H9 (cell line): ENCODE results near the gene PRRX1. TPM values are rescaled to one million over a fixed set of nuclear protein-coding genes. Genes with fewer than 3 reads are reported as not detected.

Source experiments
- DNase-seq: peaks from one replicate; pipeline ENCODE4 v3.0.0-alpha.2; 2017
- H2AFZ ChIP-seq: one replicate; pipeline ENCODE4 v1.6.1; 2013; ENCODE audit warnings: mild to moderate bottlenecking, low read length, control low read depth, moderate library complexity
- H2AK5ac ChIP-seq: 2 replicates; pipeline ENCODE4 v1.6.1; 2013; ENCODE audit warnings: low read length, control low read depth, mixed read lengths; ENCODE audit not compliant: insufficient read length
- H2BK120ac ChIP-seq: one replicate; pipeline ENCODE4 v1.6.1; 2013; ENCODE audit warnings: low read depth, mild to moderate bottlenecking, low read length, control low read depth, inconsistent platforms; ENCODE audit not compliant: poor library complexity, severe bottlenecking
- H2BK12ac ChIP-seq: 2 replicates; pipeline ENCODE4 v1.6.1; 2013; ENCODE audit warnings: low read length, control low read depth, mixed read lengths, low read depth; ENCODE audit not compliant: insufficient read length
- H2BK15ac ChIP-seq: 2 replicates; pipeline ENCODE4 v1.6.1; 2013; ENCODE audit warnings: low read depth, low read length, control low read depth
- H2BK20ac ChIP-seq: one replicate; pipeline ENCODE4 v1.6.1; 2013; ENCODE audit warnings: low read depth, mild to moderate bottlenecking, low read length, control low read depth, inconsistent platforms; ENCODE audit not compliant: poor library complexity, severe bottlenecking
- H2BK5ac ChIP-seq: 2 replicates; pipeline ENCODE4 v1.6.1; 2013; ENCODE audit warnings: low read length, control low read depth, mixed read lengths; ENCODE audit not compliant: insufficient read length
- H3K14ac ChIP-seq: 2 replicates; pipeline ENCODE4 v1.6.1; 2013; ENCODE audit warnings: low read length, control low read depth; ENCODE audit not compliant: insufficient read depth
- H3K18ac ChIP-seq: 2 replicates; pipeline ENCODE4 v1.6.1; 2013; ENCODE audit warnings: low read depth, mild to moderate bottlenecking, mixed read lengths, low read length, control low read depth; ENCODE audit not compliant: insufficient read length
- H3K23ac ChIP-seq: 2 replicates; pipeline ENCODE4 v1.6.1; 2013; ENCODE audit warnings: low read length, control low read depth, mixed read lengths, low read depth; ENCODE audit not compliant: insufficient read length
- H3K23me2 ChIP-seq: 2 replicates; pipeline ENCODE4 v1.6.1; 2013; ENCODE audit warnings: low read depth, mild to moderate bottlenecking, mixed read lengths, low read length, control low read depth; ENCODE audit not compliant: insufficient read length, poor library complexity, severe bottlenecking
- H3K27ac ChIP-seq: 2 replicates; pipeline ENCODE4 v1.5.1; 2013; ENCODE audit warnings: low read length, control low read depth, mixed read lengths, low read depth; ENCODE audit not compliant: insufficient read length
- H3K27me3 ChIP-seq: 2 replicates; pipeline ENCODE4 v1.6.1; 2013; ENCODE audit warnings: low read length, control low read depth, inconsistent platforms; ENCODE audit not compliant: insufficient read depth
- H3K4ac ChIP-seq: 2 replicates; pipeline ENCODE4 v1.6.1; 2013; ENCODE audit warnings: low read depth, mild to moderate bottlenecking, control low read depth, inconsistent platforms, low read length, moderate library complexity
- H3K4me1 ChIP-seq: 2 replicates; pipeline ENCODE4 v1.6.1; 2013; ENCODE audit warnings: low read length, control low read depth, inconsistent platforms; ENCODE audit not compliant: insufficient read depth
- H3K4me2 ChIP-seq: 2 replicates; pipeline ENCODE4 v1.6.1; 2013; ENCODE audit warnings: low read length, control low read depth, mixed read lengths; ENCODE audit not compliant: insufficient read length, insufficient read depth
- H3K56ac ChIP-seq: 2 replicates; pipeline ENCODE4 v1.6.1; 2013; ENCODE audit warnings: low read depth, mild to moderate bottlenecking, mixed read lengths, low read length, control low read depth; ENCODE audit not compliant: insufficient read length
- H3K79me1 ChIP-seq: 2 replicates; pipeline ENCODE4 v1.6.1; 2013; ENCODE audit warnings: low read depth, mild to moderate bottlenecking, moderate library complexity, low read length, control low read depth, inconsistent platforms; ENCODE audit not compliant: insufficient read depth, poor library complexity, severe bottlenecking
- H3K79me2 ChIP-seq: 2 replicates; pipeline ENCODE4 v1.6.1; 2013; ENCODE audit warnings: low read length, control low read depth, inconsistent platforms; ENCODE audit not compliant: insufficient read depth
- H3K9ac ChIP-seq: 2 replicates; pipeline ENCODE4 v1.6.1; 2013; ENCODE audit warnings: low read length, control low read depth, mixed read lengths; ENCODE audit not compliant: insufficient read length; ENCODE audit errors: extremely low read depth
- H3K9me3 ChIP-seq: one replicate; pipeline ENCODE4 v1.6.1; 2013; ENCODE audit warnings: low read depth, low read length, inconsistent platforms; ENCODE audit not compliant: control insufficient read depth
- H3T11ph ChIP-seq: one replicate; pipeline ENCODE4 v1.6.1; 2013; ENCODE audit warnings: mild to moderate bottlenecking, low read length, control low read depth, inconsistent platforms
- H4K20me1 ChIP-seq: one replicate; pipeline ENCODE4 v1.6.1; 2013; ENCODE audit not compliant: control insufficient read depth, insufficient read length, insufficient read depth
- H4K5ac ChIP-seq: 2 replicates; pipeline ENCODE4 v1.6.1; 2013; ENCODE audit warnings: low read depth, mild to moderate bottlenecking, mixed read lengths, low read length, control low read depth; ENCODE audit not compliant: insufficient read length
- H4K8ac ChIP-seq: replicated peaks from 2 replicates; pipeline ENCODE4 v1.6.1; 2013; ENCODE audit warnings: low read length, control low read depth, mixed read lengths, low read depth; ENCODE audit not compliant: insufficient read length
- H4K91ac ChIP-seq: 2 replicates; pipeline ENCODE4 v1.6.1; 2013; ENCODE audit warnings: low read depth, mild to moderate bottlenecking, moderate library complexity, mixed read lengths, low read length, control low read depth; ENCODE audit not compliant: insufficient read length
- H3K27ac Mint-ChIP-seq, 3 experiments: 2 replicates in 2 of 3; 3 replicates in 1 of 3; pipeline ENCODE4 v1.8.0; 2020 to 2021; ENCODE audit warnings: mixed read lengths in 3 of 3, mild to moderate bottlenecking in 1 of 3, moderate library complexity in 1 of 3
- H3K27me3 Mint-ChIP-seq: 2 replicates; pipeline ENCODE4 v1.8.0; 2021; ENCODE audit warnings: low read depth, mild to moderate bottlenecking, moderate library complexity, mixed read lengths
- H3K36me3 Mint-ChIP-seq, 3 experiments: 2 replicates in 2 of 3; 3 replicates in 1 of 3; pipeline ENCODE4 v1.8.0; 2020 to 2021; ENCODE audit warnings: low read depth in 3 of 3, mixed read lengths in 3 of 3; ENCODE audit not compliant: insufficient read depth in 1 of 3
- H3K4me1 Mint-ChIP-seq, 2 experiments: 2 replicates each; pipeline ENCODE4 v1.8.0; 2020; ENCODE audit warnings: mixed read lengths in 2 of 2
- H3K4me3 Mint-ChIP-seq, 2 experiments: 2 replicates in 1 of 2; 3 replicates in 1 of 2; pipeline ENCODE4 v1.8.0; 2020 to 2021; ENCODE audit warnings: mild to moderate bottlenecking in 2 of 2, mixed read lengths in 2 of 2, moderate library complexity in 1 of 2
- H3K9me3 Mint-ChIP-seq, 2 experiments: 2 replicates in 1 of 2; 3 replicates in 1 of 2; pipeline ENCODE4 v1.8.0; 2020; ENCODE audit warnings: mild to moderate bottlenecking in 2 of 2, mixed read lengths in 2 of 2, moderate library complexity in 1 of 2
- WGBS: extraction: QIAGEN DNeasy Blood & Tissue Kit; methylation state at CpG from one replicate; pipeline ENCODE4 v1.1.7; 2013; ENCODE audit warnings: missing lambda C conversion rate, low lambda C conversion rate, mixed read lengths; ENCODE audit not compliant: insufficient read length; ENCODE audit errors: extremely low coverage; 5-methylcytosine and 5-hydroxymethylcytosine counted together
- total RNA-seq: library from RNA; stranded (reverse); gene quantifications from 2 replicates; pipeline ENCODE4 v1.2.1, GENCODE V29; 2021
- TF ChIP-seq, protein P1 (sequence below): fragments of 200-600 bp; sonication (generic); conservative IDR thresholded peaks from 3 replicates; pipeline ENCODE4 v1.8.0; 2021; ENCODE audit warnings: antibody characterized with exemption, mild to moderate bottlenecking

The PRRX1 gene
- total RNA-seq, 1 experiment from 2014 or later: not detected

DNA sequence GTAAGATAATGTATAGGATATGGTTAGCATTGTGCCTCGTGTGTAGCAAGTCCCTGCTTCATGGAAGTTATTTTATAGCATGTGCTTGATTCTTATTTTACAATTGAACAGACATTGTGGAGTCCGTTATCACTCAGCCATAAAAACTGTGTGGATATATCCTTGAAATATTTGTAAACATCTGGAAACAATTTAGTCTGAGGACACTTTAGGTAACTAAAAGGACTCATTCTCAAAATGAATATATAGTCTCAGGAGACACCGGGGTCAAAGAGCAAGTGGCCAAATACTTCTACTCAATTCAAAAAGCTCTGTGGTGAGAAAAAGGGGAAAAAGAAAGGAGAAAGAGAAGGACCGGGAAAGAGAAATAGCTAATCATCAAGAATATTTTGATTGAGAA, 23.7 kb downstream of the PRRX1 start:
- no CpG with 5 or more reads among the region's 4 CpGs for WGBS
- Mint-ChIP-seq H3K4me3 (no peak overlapping the region), H3K27ac (no peak overlapping the region), H3K9me3 (no peaks in the 10 kb centered on the region), H3K36me3 (no peaks in the 10 kb centered on the region), H3K27me3 (no peaks in the 10 kb centered on the region; the same call in 1 of the 2 replicates), H3K4me1 (peaks cover 0 to 3% of the 10 kb centered on the region in 2 experiments; a peak in 2 of 4 replicates)
- Histone ChIP-seq H3K4ac (no peak overlapping the region), H3K27ac (no peak overlapping the region), H3K14ac (no peak overlapping the region), H2BK12ac (no peak overlapping the region), H3T11ph (no peak overlapping the region), H3K18ac (no peak overlapping the region), H3K4me2 (no peak overlapping the region), H3K79me1 (no peaks in the 10 kb centered on the region), H2BK120ac (no peak overlapping the region), H4K20me1 (no peaks in the 10 kb centered on the region), H2AK5ac (no peak overlapping the region), H3K79me2 (no peaks in the 10 kb centered on the region), H2AFZ (no peak overlapping the region), H3K4me1 (no peaks in the 10 kb centered on the region), H3K9me3 (no peaks in the 10 kb centered on the region), H2BK20ac (no peak overlapping the region), H3K56ac (no peak overlapping the region), H4K91ac (no peak overlapping the region), H2BK5ac (no peak overlapping the region), H3K23me2 (no peaks in the 10 kb centered on the region), H3K9ac (no peak overlapping the region), H3K27me3 (no peaks in the 10 kb centered on the region), H4K5ac (no peak overlapping the region), H2BK15ac (no peak overlapping the region), H4K8ac (no peak overlapping the region), H3K23ac (no peak overlapping the region)
- TF ChIP-seq, protein P1, sequence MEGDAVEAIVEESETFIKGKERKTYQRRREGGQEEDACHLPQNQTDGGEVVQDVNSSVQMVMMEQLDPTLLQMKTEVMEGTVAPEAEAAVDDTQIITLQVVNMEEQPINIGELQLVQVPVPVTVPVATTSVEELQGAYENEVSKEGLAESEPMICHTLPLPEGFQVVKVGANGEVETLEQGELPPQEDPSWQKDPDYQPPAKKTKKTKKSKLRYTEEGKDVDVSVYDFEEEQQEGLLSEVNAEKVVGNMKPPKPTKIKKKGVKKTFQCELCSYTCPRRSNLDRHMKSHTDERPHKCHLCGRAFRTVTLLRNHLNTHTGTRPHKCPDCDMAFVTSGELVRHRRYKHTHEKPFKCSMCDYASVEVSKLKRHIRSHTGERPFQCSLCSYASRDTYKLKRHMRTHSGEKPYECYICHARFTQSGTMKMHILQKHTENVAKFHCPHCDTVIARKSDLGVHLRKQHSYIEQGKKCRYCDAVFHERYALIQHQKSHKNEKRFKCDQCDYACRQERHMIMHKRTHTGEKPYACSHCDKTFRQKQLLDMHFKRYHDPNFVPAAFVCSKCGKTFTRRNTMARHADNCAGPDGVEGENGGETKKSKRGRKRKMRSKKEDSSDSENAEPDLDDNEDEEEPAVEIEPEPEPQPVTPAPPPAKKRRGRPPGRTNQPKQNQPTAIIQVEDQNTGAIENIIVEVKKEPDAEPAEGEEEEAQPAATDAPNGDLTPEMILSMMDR: no peak
- no peak for DNase-seq
